NCI-H128 (cell line): ENCODE results near the gene WIPI1.

Experiments
- DNase-seq: peaks from one replicate; lab custom pipeline; 2025; ENCODE audit not compliant: unreplicated experiment; lab: John Stamatoyannopoulos, UW

WIPI1 gene

DNA sequence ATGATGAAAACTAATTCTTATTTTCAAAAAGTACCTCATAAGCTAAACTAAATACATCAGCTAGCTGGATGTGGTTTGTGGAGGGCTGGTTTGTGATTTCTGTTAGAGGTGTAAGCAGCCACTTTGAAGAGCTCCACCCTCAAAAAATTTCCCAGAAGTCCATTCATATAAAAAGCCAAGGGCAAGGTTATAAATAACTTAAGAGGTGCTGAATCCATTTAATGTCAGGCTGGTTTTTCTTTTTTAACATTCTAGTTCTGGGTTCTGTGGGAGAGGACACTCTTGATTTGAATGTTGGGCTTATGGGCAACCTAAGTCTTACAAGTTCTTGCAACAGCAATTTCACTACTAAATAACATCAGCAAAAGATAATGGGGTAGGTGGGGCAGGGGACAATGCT, 3.4 kb upstream of the WIPI1 start:
- DNase-seq: no peak

DNA sequence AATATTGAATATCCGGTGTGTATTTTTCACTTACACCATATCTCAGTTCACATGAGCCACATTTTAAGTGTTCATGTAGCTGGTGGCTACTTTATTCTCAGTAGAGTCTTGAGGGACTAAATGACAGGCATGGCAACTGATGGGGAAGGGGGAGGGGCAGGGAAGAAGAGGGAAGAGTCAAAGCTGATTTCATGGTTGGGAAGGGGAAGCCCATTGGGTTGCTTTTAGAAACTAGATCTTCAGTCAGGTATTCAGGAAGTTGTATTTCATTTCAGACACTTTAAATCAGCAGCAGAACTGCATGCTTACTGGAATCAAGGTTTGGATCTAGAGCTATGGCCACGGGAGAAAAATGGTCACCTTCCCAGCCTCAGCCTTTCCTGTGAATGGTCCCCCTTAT, 2.9 kb upstream of the WIPI1 start:
- no peak for DNase-seq

GRCh38 chr17:68459037-68459639, 1.8 kb upstream of the WIPI1 start:
- no peak for DNase-seq

- no peak for DNase-seq
Measured at GRCh38 chr17:68458260-68459036, 1.2 kb upstream of the WIPI1 start.

- DNase-seq: peak; percentile 86
Measured at GRCh38 chr17:68457539-68458259, 403 bp upstream of the WIPI1 start.

GRCh38 chr17:68456339-68457167, 743 bp downstream of the WIPI1 start:
- DNase-seq: no peak

- DNase-seq: no peak
Measured at GRCh38 chr17:68455901-68456338, 1.4 kb downstream of the WIPI1 start.

DNA sequence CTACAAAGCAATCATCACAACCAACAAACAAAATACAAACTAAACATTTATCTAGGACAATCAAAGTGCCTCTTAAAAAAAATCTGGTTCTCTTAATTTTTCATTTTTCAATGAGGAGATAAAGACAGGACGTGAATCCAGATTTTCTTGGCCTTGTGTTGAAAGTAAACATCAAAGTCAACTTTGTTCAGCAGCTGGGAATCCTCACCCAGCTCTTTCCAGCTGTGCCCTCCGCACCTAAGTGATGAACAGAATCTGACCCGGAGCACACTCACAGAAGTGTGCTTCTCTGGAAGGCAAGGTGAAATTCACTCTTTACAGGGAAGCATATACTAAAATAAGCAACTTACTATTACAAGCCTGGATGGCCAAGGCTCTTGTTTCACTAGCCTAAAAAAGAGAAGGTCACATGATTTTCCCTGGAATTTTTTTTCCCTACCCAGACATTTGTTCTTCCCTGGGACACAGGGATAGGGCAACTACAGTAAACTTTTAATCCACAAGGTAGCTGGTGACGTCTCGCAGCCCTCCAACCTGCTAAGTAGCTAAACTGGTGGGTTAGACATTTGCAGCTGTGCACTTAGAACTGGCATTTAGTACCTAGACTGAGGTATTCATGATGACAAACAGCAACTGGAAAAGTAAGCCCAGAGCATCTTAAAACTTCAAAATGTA, 3.2 kb downstream of the WIPI1 start:
- DNase-seq: no peak

- no peak for DNase-seq
Measured at GRCh38 chr17:68452724-68453290, 4.5 kb downstream of the WIPI1 start.

DNA sequence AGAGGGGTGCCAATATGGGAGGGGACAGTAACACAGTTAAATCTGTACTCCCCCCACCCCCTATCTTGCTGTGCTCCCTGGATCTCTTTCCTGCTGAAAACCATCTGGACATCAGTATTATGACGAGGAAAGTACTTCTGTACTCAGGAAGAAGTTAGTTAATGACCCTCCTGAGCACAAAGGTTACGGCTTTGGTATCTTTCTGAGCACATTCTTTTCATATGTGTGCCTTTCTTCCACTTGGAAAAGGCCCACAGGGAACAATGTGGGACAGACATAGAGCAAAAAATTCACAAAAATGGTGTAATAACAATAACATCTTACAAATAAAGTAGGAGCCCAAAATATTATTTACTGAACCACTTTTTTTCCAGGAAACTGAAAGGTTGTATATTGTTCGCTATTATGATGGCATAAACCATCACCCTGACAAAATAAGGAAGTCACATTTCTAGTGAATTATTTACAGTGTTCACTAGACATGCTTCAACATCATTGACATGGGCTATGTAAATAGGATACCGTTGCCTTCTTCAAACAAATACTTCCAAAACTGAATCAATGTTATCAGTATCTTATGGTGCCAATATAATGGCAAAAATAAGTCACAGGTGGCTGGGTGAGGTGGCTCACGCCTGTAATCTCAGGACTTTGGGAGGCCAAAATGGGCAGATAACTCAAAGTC, 5.5 kb downstream of the WIPI1 start:
- DNase-seq: no peak

DNA sequence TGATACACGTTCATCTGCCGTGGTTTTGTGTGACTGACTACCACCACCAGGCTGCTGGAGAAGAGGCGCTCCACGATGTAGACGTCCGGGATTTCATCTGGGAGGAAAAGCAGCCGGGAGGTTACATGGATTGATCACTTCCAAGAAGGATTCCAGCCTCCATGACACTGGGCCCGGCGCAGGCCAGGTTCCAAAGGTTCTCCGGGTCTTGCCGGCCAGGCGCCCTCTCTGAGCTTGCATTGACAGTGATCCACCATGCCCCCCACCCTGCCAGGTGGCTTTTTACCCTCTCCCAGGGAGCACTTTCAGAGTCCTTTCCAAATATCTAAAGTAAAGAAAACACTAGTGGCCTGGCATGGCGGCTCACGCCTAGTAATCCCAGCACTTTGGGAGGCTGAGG, 6.5 kb downstream of the WIPI1 start:
- no peak for DNase-seq

DNA sequence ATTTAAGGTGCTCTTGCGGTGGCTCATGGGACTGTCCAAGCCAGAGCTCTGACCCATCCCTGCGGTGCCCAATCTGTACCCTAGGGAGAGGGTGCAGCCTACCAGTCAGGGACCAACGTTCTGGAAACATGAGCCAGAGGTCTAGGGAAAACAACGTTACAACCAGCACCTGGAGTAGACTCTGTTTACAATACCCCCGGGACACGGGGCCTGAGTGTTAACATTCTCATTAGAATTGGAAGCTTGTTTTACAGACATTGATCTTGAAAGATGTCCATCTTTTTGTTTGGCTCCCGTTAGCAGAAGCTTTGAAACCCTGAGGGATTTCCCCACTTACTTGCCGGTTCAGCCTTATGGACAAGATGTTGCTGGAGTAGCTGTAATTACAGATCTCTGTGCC, 6.9 kb downstream of the WIPI1 start:
- DNase-seq: no peak

DNA sequence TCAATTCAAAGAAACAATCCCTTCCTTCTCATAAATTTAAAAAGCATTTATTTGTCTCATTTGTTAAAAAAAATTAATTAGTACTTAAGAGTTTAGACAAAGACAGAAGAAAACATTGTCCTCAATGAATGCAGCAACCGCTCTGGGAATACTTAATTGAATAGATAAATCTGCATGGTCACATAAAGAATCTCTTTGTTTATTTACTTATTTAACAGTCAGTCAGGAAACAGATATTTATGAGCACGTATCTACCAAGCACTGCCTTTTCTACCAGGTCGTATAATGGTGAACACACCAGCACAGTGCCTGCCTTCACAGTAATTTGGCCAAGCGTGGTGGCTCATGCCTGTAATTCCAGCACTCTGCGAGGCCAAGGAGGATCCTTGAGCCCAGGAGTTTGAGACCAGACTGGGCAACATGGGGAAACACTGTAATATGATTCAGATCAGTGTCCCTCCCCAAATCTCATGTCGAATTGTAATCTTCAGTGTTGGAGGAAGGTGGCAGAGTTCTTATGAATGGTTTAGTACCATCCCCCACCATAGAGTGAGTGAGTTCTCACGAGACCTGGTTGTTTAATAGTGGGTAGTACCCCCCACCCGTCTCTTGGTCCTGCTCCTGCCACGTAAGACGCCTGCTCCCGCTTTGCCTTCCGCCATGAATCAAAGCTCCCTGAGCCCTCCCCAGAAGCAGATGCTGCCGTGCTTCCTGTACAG, 8.1 kb downstream of the WIPI1 start:
- no peak for DNase-seq

DNA sequence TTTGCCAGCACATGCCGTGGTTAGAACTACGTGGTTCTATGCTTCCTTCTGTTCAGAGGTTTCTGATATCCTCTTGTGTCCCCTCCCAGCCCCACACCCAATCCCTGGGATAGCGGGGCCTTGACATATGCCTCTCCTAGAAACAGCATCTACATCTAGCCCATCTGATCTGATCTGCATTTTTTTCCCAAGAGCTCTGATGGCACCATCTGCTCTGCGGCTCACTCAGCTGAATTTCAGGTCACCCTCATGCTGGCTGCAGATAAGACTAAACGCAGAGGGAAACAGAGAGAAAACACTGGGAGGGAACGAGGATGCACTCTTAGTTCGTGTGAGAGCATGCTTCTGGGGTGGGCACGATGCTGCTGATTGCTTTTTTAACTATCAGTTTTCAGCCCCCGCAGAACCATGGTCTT, 10.7 kb downstream of the WIPI1 start:
- DNase-seq: no peak

DNA sequence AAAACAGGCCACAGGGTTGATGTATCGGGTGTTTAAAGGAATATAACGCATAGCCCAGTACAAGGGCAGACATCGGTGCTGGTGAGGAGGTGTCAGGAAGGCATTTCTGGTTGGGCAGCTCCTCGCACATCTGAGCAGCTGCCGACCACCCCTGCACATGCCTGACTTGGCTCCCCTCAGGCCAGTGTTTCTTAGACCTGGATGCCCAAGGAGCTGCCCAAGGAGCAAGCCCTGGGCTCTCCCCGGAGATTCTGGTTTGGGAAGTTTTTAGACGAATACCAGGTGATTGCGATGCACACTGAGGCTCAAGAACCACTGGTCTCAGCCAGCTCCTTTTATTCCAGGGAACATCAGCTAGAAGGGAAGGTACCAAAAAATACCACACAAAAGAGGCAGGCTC, 11.6 kb downstream of the WIPI1 start:
- no peak for DNase-seq

GRCh38 chr17:68443972-68444464, 13.3 kb downstream of the WIPI1 start:
- no peak for DNase-seq

GRCh38 chr17:68441070-68441770, 16.1 kb downstream of the WIPI1 start:
- no peak for DNase-seq

- no peak for DNase-seq
Measured at GRCh38 chr17:68440526-68440925, 16.8 kb downstream of the WIPI1 start.
